OCI-M2 (cell line): ENCODE measurements around the gene TAF9B.
"Not testable (repeated sequence)": the region's sequence is repeated elsewhere in the genome, so short reads cannot be mapped to it uniquely, and the experiment has no call there.

Experiments used
- DNase-seq: peaks from one replicate; lab custom pipeline; 2025; ENCODE audit not compliant: unreplicated experiment; lab: John Stamatoyannopoulos, UW

TAF9B gene

GRCh38 chrX:78116766-78117165 is 22.7 kb downstream of the TAF9B start:
- no peak for DNase-seq

GRCh38 chrX:78116365-78116764 is 23.1 kb downstream of the TAF9B start:
- DNase-seq = no peak

GRCh38 chrX:78111140-78111931 is 28.1 kb downstream of the TAF9B start:
- DNase-seq = no peak

GRCh38 chrX:78109458-78109857 is 30.0 kb downstream of the TAF9B start:
- DNase-seq = no peak

- DNase-seq = no peak
These were observed 32.8 kb downstream of the TAF9B start for GRCh38 chrX:78106651-78106986.

- no peak for DNase-seq
These were observed 33.4 kb downstream of the TAF9B start for GRCh38 chrX:78105944-78106650.

- DNase-seq = no peak
These were observed 34.8 kb downstream of the TAF9B start for GRCh38 chrX:78104447-78105176.

- DNase-seq = peak; percentile 29
These were observed 35.6 kb downstream of the TAF9B start, which contains the start of gene PGK1 for GRCh38 chrX:78103623-78104446. PGK1 (plus strand) TSS chrX:78104248; CDS start chrX:78104341, 93 bp downstream.

- DNase-seq = no peak
These were observed 36.3 kb downstream of the TAF9B start for GRCh38 chrX:78103001-78103622.

GRCh38 chrX:78102091-78102490 is 37.4 kb downstream of the TAF9B start:
- no peak for DNase-seq

GRCh38 chrX:78098108-78098507 is 41.3 kb downstream of the TAF9B start:
- no peak for DNase-seq

GRCh38 chrX:78092296-78092695 is 47.2 kb downstream of the TAF9B start:
- DNase-seq = no peak

- DNase-seq = not testable (repeated sequence)
These were observed 58.0 kb downstream of the TAF9B start for GRCh38 chrX:78081413-78081812.
